HG03280 (cell line): ENCODE measurements around the gene SKIDA1.
A peak's percentile ranks its signal among the peaks of the same experiment; 100 is the strongest.

Experiments used
- ATAC-seq: cut with Tn5 transposase; IDR thresholded peaks from one replicate; pipeline ENCODE4 v1.9.1; 2021; ENCODE audit warnings: mild to moderate bottlenecking, moderate library complexity; ENCODE audit not compliant: unreplicated experiment

Gene SKIDA1

DNA sequence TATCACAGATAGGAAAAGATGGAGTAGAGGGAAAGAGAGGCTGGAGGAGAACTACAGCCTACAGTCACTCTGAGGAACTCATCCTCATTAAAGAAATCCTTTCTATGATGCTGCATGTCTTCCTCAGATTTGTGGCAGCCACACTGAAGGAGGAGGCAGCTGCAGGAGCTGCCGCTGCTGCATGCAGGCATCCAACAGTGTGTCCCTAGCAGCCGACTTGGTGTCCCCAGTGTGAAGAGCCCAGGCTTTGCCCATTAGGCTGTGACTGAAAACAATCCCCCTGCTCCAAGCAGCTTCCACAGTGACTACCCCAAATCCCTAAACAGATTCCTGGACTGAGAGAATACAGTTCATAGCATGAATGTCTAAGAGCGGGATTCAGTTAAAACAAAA is 23.1 kb downstream of the SKIDA1 start:
- no peak for ATAC-seq

DNA sequence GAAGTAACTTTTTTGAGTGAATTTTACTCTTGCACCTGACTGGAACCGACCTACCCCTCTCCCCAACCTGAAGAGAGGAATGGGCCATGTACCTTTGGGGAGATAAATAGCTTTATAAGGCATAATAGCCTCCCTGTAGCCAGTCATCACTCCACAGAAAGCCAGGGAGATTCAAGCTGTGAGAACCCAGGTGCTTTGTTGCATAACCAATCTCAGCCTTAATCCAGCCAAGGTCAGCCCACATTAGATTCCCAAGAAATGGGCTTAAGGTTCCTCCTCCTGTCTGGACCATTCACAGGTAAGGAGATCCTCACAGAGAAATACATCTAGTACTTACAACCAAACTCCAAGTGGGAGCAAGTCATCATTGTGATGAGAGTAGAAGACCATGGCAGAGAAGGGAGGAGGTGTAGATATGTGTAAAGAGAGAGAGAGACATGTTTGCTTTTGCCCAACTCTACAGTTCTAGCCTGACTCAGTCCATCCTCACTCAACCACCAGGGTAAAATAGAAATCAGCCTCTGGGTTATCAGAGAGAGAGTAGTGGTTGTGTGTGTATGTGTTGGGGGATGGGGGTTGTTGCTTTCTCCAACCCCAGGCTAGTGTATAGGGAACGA is 23.6 kb downstream of the SKIDA1 start:
- no peak for ATAC-seq

DNA sequence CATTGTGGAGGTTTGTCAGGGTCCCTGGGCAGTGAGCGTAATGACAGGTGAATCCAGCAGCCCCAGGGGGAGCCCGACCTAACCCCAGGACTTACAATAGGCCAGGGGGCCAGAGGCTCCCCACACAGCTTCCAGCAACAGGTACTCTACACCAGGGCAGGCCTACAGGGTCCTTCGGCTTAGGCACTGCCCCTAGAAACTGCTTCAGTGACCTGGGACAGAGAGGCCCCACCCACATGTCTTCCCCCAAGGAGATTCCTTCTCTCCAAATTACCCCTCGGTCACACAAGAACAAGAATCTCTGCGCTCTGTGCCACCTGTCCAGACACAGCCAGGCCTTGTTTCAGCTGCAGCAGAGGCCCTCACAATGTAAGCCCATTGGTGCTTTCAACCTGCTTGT is 24.4 kb downstream of the SKIDA1 start:
- no peak for ATAC-seq

DNA sequence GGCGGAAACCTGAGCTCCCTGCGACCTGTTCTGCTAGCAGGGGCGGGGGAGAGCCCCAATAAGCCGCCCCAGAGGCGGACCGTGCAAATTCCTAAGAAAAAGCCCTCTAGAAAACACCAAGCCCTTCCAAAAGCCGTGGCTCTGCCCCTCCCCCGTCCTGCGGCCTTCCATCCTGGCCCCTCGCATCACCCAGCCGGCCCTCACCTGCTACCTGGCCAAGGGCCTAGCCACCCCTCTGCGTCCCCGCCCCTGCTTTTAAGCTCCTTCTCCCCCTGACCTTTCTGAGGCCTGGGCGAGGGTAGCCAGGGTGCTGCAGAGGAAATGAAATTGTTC is 24.9 kb downstream of the SKIDA1 start:
- ATAC-seq: no peak

DNA sequence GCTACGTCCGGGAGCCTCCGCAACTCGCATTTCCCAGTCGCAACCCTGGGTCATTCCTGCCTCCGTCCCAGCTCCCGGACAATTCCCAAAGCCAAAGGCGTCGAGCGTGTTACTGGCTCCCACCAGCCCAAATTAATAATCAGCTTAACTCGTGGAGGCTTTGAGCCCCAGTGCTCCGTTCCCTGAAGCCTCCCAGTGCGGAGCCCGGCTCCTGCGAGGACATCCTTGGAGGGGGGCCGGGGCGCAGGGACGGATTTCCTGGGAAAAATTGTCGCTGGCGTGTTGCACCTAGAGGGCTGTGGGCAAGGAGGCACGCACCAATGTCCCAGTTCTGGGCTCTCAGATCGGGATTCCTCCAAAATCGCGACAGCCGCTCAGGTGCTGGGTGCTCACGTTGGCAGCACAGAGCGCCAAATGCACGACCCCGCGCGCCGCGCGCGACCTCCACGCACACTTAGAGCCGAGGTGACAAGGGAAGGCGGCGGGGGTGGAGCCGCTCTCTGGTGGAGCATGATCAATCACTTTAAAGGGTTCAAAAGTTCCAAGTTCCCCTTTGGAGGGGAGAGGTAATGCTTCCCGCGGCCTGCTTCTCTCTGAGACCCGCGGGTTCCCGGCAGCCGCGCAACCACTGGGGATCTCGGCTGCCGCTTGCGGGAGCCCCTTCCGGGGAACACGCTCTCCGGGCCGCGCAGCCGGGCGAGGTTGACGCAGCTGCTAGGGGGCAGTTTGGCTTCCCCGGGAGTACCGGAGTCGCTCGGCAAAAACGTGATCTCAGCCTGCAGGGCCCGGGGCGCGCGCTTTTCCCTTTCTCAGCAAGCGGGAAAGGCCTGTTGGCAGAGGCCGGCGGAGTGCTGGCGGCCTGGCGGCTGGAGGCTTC is 25.5 kb downstream of the SKIDA1 start:
- no peak for ATAC-seq

DNA sequence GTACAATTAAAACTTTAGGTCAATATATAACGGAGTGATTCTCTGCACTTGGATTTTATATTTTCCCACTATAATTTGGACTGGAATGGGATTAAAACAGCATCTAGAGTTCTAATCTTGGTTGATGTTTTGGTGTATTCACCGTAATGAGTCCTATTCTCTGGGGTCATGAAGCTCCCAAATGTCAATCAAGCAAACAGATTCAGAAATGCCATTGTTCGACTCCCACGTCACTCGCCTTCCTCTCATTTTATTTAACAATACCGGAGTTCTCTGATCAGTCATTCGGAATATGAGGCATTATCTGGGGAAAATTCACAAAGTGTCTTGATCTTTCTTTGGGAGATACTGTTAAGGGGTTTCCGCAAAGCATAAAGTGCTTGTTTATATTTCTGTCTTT is 26.5 kb downstream of the SKIDA1 start:
- no peak for ATAC-seq

DNA sequence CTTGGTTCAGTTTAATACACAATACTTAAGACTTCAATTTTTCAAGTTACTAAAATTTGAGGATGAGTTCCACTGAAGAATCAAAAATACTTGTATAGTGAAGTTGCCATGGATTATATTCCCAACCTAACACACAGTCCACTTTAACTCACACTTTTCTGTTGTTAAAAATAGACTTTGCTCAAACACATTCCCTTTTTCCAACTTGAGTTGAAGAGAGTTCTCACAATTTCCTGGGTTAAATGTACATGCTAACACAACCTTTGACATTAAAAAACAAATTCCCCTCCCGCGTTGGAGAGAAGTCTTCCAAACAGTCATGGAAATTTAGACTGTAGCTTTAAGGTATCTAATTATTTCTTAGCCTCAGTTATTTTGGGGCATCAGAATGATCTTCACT is 27.1 kb downstream of the SKIDA1 start:
- no peak for ATAC-seq

DNA sequence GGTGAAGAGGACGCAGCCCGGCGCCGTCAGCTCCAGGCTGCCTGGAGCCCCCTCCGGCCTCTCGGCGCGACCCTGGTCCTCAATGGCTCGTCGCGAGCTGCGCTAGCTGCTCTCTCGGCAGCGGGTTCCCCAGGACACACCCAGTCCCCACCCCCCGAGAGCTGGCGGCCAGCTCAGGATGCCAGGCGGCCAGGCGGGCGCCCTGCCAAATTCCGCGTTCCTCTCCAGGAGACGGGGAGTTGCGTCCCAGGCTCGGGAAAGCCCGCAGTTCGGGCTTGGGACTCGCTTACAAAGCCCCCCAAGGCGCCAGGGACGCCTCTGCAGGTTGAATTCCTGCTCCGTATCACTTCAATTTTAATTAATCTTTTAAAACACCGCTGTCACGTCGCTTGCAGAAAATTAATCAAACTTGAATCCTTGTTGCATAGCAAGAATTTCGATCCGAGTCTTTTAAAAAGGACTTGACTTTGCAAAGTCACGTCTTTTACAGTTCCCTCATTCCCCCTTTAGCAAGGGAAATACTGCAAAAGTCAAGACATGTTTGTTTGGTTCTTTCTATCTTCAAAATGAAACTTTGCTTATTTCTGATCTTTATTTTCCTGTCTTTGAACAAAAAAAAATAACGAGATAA is 28.2 kb downstream of the SKIDA1 start:
- no peak for ATAC-seq

DNA sequence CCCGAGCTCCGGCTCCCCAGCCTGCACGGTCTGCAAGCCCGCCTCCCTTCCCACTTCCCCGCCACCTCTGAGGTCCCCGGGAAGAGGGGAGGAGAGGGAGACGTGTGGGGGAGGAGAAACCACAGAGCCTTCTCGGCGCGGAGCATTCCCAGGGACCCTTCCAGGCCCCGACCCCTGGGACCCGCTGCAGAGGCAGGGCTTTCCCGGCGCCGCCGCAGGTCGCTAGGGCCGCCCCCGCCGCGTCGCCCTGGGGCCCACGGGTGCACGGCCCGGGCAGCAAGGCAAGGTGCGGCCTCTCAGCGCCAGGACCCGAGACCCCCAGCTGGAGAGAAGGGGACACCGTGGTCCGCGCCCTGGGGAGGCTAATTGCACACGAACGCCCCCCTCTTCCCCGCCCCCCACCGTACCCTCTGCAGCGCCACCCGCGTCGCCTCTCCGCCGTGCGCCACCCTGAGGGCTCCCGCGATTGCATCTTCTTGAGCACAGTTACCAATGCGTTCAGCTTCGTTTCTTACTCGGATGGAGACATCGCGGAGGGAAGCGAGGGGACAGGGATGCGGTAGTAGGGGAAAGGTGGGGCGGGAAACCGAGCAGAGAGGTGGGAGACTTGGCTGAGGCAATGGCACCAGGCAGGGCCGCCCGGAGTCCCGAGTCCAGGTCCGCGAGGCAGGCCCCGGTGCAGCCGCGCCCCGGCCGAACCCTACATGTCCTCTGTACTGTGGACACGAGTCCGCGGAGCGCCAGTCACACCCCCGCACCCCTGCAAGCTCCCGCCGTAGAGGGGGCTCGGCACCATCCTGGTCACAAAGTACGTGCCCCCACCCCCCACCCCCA is 28.9 kb downstream of the SKIDA1 start:
- peak; percentile 43 for ATAC-seq

DNA sequence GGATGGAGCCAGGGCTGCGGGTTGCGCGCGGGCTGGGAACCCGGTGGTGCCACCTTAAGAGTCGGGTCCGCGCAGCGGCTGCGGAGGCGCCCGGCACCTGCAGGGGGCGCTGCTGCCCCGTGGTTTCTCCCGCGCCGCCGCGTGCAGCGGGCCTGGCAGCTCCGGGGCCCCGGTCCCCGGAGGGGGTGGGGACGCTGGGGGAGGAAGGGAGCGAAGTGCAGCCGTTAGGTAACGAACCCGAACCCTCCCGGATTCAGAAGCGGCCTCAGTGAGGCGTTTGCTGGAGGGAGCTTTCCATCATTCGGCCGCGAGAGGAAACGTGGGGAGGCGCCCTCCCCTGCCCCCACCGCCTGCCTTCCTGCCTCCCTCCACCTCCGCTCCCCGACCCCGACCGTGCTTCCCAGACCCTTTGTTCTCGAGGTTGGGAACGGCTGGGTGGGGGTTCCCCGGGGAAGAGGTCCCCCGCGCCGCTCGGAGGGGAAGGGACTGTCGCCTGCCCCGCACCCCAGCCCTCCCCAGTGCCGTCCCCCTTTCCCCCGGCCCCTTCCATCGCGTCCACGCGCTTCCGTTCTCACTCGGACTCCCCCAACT is 29.6 kb downstream of the SKIDA1 start:
- ATAC-seq: peak; percentile 84

DNA sequence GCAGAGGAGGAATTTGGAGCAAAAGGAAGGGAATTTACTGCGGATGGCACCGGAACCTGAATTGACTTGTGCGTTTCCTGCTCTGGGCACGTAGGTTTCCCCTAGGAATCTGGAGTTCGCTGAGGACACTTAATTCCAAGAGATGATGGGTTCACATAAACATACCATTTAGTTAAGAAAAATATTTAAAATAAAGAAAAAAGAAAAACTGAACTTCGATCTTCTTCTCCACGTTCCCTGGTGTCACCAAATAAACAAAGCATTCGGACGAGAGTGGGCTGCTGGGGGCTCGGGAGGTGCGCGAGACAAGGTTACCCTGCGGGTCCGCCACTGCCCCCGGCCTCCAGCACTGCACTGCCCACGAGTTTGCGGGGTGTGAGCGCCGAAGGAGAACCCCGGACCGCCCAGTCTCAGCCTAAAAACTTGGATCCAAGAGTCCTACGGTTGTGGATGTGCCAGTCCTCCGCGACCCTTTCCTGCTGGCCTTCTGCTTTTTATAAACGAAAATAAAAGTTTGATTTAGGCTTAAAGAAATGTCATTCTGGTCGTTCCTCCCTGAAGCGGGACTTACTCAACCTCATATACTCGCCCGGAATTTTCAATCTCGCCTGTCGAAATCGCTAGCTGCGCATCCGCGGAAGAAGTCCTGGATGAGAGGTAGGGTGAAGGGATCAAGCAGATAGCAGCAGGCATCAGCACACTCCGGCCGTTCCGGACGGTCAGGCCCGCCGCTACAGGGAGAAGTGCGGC is 30.3 kb downstream of the SKIDA1 start:
- ATAC-seq: no peak

DNA sequence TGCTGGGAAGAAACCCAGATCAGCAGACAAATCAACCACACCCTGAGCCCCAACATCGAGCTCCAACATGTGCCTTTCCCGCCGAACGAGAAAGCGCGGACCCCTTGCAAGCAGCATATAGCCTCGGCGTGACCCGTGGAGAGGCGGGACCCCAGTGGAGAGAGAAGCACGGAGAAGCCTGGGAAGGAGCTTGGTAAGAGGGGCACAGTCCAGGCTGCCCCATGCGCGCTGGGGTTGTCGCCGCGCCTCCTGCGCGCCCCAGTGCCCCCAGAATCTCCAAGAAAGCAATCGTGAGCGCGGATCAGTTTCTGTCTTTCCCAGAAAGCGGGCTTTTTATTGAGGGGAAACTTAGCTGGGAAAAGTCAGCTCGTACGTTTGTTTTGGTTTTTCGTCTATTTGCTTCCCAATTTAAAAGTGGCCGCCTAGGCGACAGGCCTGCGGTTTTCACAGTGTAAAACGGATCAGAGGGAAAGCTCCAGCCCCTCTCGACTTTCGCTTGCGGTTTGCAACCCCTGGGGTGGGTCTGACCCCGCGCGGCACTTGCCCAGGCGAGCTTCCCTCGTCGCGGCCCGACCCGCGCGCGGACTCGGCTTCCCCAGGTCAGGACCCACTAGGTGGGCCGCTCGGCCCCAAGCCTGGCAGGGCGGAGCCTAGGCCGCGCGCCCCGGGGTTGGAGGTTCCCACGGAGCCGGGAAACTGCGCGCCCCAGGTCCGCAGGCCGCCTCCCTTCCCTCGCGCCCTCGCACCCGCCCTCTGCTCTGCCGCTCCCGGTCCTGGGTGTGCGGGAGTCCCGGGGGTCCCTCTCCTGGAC is 31.1 kb downstream of the SKIDA1 start:
- no peak for ATAC-seq

DNA sequence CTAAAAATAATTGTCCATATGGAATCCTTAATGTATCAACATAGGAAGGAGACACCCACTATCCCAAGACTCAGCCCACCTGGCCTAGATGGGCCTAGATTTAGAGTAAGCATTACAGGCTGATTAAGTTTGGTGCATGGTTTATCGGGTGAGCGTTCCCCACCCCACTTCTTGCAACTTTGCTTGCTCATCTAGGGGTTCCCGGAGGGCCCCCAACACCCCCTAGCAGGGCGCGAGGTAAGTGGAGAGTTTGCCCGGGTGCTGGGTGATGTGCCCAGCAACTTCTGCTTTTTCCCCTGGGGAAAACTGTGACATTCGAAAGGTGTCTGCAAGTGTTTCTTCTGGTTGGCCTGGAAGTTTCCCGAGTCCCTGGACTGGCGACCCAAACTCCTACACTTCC is 31.7 kb downstream of the SKIDA1 start:
- ATAC-seq: no peak

DNA sequence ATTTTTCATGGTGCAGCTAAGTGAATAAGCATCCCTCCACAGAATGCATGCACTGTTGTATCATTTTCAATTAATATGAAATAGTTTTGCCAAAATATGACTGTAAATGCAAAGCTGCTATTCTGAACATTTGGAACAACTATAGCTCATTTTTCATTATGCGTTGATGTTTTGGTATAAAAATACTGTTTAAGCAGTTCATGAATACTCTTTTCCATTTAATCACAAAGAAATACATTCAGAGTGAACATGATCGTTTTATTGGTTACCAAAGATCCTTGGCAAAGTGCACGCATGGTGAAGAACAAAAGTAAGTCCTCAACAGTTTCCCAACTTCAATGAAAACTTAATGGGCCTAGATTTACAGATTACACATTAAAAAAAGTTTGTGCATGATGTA is 33.1 kb downstream of the SKIDA1 start:
- ATAC-seq: no peak

DNA sequence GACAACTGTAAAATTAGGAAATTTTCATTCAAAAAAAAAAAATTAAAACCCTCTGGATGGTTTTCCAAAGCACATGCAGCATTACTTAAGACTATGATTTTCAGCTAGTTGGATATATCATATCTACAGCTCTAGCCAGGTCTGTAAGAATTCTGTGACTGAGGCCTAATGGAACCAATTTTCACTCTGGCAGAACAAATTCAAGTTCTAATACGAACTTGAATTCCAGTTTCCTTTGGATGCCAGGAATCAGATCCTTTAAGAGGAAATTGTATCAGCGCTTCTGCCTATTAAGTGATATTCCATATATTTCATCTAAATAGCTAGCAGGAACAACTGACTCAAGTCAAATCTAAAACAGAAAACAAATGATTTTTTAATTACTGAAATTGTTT is 34.8 kb downstream of the SKIDA1 start:
- no peak for ATAC-seq

DNA sequence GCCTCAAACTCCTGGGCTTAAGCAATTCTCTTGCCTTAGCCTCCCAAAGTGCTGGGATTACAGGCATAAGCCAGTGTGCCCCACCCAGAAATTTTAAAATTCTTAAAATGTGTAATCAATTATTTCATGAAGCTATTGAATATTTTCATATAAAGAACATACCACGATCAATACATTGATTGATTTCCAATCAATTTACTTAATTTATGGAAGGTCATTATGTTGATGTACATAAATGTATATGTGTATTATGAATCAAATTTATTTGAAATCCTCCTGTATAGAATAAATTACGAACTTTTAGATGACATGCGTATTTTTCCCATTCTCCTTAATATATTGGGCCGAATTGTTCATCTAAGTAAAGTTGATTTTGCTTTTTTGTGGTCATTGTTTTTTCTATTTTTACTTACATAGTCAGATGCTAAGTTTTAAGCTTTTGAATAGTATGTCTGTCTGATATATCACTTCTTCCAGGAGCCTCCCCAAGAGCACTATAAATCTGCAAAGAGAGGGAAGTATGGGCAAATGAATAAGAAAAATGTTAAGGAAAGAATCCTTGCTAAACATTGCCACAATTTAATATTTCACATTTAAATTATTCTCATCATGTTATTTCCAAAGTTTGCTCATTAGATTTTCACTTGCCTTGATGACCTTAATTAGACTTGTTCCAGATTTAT is 35.3 kb downstream of the SKIDA1 start:
- no peak for ATAC-seq

DNA sequence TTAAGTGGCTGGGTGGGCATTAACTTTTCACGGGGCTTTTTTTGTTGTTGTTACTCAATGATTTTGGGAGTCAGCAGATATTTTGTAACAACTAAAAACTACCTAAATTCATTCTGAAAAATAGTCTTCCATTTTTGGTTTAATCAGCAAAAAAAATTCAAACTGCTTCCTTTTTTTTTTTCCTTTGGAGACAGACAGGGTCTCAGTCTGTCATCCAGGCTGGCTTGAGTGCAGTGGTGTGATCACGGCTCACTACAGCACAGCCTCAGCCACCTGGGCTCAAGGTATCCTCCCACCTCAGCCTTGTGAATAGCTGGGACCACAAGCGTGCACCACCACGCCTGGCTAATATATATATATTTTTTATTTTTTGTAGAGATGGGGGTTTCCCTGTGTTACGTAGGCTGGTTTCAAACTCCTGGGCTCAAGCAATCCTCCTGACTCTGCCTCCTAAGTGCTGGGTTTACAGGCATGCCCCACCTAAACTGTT is 36.5 kb downstream of the SKIDA1 start:
- ATAC-seq: no peak

DNA sequence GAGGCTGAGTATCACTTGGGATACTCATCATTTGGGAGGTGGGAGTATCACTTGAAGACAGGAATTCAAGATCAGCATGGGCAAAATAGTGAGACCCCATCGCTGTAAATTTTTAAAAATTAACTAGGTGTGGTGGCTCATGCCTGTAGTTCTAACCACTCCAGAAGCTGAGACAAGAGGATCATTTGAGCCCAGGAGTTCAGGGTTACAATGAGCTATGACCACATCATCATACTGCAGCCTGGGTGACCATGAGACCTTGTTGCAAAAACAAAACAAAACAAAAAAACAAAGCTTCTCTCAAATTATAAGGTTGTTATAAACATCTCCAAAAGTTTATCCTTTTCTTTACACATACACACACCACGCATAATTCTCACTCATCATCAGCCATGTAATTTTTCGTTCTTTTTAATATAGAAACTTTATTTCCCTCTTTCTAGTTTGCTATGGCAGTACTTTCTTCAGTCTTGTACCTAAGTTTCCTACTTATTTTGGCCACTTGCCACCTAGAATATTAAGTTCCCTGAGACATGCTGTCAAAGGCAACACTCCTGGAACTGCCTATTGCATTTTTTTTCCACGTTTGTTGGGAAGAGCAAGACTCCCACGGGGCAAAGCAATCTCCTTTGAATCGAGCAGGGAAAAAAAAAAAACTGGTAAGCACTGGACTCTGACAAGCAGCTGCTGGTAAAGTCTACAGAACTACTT is 37.1 kb downstream of the SKIDA1 start:
- no peak for ATAC-seq
